GM23338 (cell line): ENCODE measurements around the gene GABRR2.

Experiments
- CREB1 ChIP-seq: fragments of 250-450 bp; sonication (Bioruptor Pico); IDR thresholded peaks from 2 replicates; pipeline ENCODE4 v1.5.0; 2020; ENCODE audit warnings: low read depth, mild to moderate bottlenecking, moderate library complexity
- CTCF ChIP-seq, 2 experiments: fragments of 200-600 bp in 1 of 2; sonication (generic) in 1 of 2; conservative IDR thresholded peaks; 2 replicates each; pipeline versions ENCODE4 v1.5.1 to v1.6.1; 2016 to 2017; ENCODE audit warnings: antibody characterized with exemption in 2 of 2, low read depth in 2 of 2, mild to moderate bottlenecking in 2 of 2, moderate library complexity in 1 of 2
- ETS1 ChIP-seq: IDR thresholded peaks from 2 replicates; pipeline ENCODE4 v1.6.1; 2016; ENCODE audit warnings: antibody characterized with exemption
- EZH2 ChIP-seq: fragments of 200-600 bp; sonication (generic); IDR thresholded peaks from one replicate; pipeline ENCODE4 v1.8.0; 2017; ENCODE audit warnings: antibody characterized with exemption, mild to moderate bottlenecking, low read depth; ENCODE audit not compliant: unreplicated experiment
- EZH2phosphoT487 ChIP-seq: fragments of 200-600 bp; sonication (generic); IDR thresholded peaks from one replicate; pipeline ENCODE4 v1.8.1; 2018; ENCODE audit warnings: antibody characterized with exemption; ENCODE audit not compliant: unreplicated experiment
- JUNB ChIP-seq: IDR thresholded peaks from one replicate; pipeline ENCODE4 v1.6.1; 2016; ENCODE audit warnings: antibody characterized with exemption; ENCODE audit not compliant: unreplicated experiment
- POLR2AphosphoS5 ChIP-seq: IDR thresholded peaks from 2 replicates; pipeline ENCODE4 v1.6.1; 2016; ENCODE audit warnings: antibody characterized with exemption, low read depth
- REST ChIP-seq: IDR thresholded peaks from one replicate; pipeline ENCODE4 v1.6.1; 2018; ENCODE audit warnings: antibody characterized with exemption; ENCODE audit not compliant: unreplicated experiment
- STAT1 ChIP-seq: IDR thresholded peaks from one replicate; pipeline ENCODE4 v1.6.1; 2016; ENCODE audit warnings: antibody characterized with exemption; ENCODE audit not compliant: unreplicated experiment
- ZNF114 ChIP-seq: fragments of 250-450 bp; sonication (Bioruptor Pico); IDR thresholded peaks from 2 replicates; pipeline ENCODE4 v1.5.0; 2020; ENCODE audit warnings: mild to moderate bottlenecking, moderate library complexity

- TF ChIP-seq POLR2AphosphoS5 (no peak), CTCF (conservative IDR thresholded peaks at IDR 0.05; ENCODE audit: low read depth in 2 of 2) (no peak), CREB1 (CRISPR knock-in tag) (no peak), ETS1 (no peak), REST (no peak), EZH2phosphoT487 (no peak), ZNF114 (CRISPR knock-in tag) (no peak), EZH2 (no peak), JUNB (no peak), STAT1 (no peak)
Measured at GRCh38 chr6:89313006-89313405, 2.1 kb downstream of the GABRR2 start.
